NCI-H460 (cell line): Measurements from ENCODE around the gene KAZN. TPM values are rescaled to one million over a fixed set of nuclear protein-coding genes. Genes with fewer than 3 reads are reported as not detected.

Experiments
- DNase-seq: peaks from one replicate; pipeline ENCODE4 v3.0.0-alpha.2; 2016; ENCODE audit warnings: low read depth; ENCODE audit errors: extremely low read depth
- total RNA-seq: library from RNA; depleted of rRNA; stranded (reverse); fragments of >200 nt; shearing (Covaris generic); gene quantifications from 2 replicates; pipeline ENCODE4 v1.2.3, GENCODE V29; 2014

The KAZN gene
- total RNA-seq, 1 experiment from 2014 or later, result 1.9 TPM

GRCh38 chr1:14922942-14923726 is 324.6 kb downstream of the KAZN start:
- DNase-seq, result no peak

GRCh38 chr1:14923727-14924452 is 325.4 kb downstream of the KAZN start:
- DNase-seq, result peak; percentile 33

DNA sequence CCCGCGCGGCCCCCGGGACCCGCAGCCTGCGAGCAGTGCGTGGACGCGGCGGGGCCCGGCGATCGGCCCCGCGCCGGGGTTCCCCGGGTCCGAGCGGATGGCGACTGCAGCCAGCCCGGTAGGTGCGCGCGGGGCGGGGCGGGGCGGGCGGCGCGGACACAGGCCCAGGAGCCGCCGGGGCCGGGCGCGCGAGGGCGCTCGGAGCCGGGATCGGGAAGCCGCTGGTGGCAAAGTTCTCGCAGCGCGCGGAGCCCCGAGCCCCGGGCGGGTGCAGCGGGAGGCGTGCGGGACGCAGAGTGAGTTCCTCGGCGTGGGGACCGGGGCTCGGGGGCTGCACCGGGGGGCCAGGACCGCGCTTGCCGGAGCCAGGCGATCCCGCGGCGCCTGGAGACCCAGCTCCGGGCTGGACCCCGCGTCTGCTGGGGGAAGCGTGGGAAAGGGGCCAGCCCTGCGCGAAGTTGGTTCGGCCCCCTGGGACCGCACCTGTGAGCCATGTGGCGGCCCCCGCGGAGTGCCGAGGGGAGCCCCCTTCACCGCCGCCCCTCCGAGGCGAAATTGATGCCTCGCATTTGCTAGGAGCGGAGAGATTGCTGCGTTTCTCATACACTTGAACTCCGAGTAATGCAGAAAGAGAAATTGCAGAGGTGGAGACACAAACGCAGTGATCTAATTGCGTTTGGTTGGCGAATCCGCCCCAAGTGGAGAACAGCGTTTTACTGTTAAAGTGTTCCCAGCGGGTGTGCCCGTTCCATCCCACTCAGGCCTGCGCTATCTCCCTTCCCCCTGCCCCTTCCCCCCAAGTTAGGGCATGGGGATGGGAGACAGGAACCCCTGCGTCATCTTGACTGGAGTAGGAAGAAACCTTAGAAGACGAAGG is 326.2 kb downstream of the KAZN start:
- DNase-seq, result peak; percentile 15

GRCh38 chr1:14925336-14926136 is 327.1 kb downstream of the KAZN start:
- no peak for DNase-seq

DNA sequence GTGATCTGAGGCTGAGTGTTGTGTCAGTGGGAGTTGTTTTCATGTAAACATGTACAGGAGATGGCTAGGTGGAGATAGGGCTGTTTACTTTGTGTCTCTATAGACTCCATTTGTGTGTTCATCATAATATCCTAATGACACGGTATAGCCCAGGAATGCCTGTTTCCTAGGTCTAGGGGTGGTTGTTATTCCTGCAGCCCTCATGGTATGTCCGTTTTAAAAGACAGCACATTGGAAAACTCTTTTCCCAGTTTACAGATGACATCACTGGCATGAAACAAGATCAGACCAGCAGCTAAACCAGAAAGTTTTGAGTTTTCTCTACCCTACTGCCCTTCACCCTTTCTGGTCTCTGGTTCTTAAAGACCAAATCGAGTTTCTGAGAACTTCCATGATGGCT is 327.7 kb downstream of the KAZN start:
- DNase-seq, result no peak

DNA sequence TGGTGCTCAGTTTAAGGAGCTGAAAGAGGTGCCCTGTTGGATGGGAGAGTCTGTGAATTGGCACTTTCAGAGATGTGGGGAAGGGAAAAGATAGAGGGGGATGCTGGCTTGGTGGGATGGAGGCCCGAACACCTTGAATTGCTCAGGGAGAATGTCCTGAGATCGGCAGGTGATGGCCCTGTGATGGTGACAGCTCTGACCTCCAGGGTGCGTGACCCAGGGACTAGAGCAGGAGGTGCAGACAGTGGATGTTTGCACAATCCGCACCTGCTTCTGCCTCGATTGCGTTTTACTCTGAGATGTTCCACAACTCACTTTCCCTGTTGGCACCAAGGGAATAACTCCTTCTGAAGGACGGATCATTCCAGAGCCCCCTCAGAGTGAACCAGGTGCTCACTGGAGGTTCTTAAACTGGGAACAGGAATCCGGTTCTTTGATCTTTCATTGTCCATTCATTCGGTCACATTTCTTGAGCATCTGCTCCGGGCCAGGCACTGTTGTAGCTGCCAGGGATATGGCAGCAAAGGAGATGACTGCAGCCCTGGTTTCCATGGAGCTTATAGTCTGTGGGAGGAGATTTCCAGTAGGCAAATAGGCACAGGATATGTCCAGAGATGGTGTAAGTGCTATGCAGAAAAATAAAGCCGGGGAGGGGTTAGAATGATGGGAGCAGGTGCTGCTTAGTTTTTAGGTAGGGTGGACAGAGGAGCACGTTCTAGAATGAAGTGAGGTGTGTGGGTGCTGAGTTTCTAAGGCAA is 328.5 kb downstream of the KAZN start:
- no peak for DNase-seq

GRCh38 chr1:14928412-14928811 is 329.9 kb downstream of the KAZN start:
- DNase-seq, result no peak

- no peak for DNase-seq
Observed at GRCh38 chr1:14928886-14929546, 330.5 kb downstream of the KAZN start.

- no peak for DNase-seq
Observed at GRCh38 chr1:14929547-14930246, 331.2 kb downstream of the KAZN start.

GRCh38 chr1:14930247-14930965 is 331.9 kb downstream of the KAZN start:
- no peak for DNase-seq

DNA sequence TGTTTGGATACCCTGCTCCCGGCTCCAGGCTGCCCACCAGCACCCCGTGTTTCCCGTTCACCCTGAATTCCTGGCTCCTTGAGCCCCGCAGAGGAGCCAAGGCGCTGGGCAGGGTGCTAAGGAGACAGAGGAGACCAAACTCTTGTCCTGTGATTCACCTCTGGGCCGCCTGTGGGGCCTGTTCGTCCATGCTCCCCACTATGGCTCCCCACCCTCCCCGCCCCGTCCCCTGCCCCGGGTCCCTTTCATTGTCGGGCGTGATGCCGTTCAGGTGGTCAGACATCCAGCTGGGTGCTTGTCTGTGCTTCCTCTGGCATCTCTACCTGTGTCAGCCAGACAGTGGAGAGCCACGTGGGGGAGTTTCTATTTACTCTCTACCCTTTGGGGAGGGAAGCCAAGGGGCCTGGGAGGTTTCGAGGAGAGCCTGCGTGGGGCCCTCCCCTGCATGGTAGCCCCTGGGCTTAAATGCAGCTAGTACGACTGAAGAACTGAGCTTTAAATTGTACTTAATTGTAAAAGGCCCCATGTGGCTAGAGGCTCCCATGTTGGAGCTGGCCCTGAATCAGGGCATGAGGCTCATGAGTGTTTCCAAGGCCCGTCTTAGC is 333.7 kb downstream of the KAZN start:
- no peak for DNase-seq

- no peak for DNase-seq
Observed at GRCh38 chr1:14934867-14935266, 336.4 kb downstream of the KAZN start.

DNA sequence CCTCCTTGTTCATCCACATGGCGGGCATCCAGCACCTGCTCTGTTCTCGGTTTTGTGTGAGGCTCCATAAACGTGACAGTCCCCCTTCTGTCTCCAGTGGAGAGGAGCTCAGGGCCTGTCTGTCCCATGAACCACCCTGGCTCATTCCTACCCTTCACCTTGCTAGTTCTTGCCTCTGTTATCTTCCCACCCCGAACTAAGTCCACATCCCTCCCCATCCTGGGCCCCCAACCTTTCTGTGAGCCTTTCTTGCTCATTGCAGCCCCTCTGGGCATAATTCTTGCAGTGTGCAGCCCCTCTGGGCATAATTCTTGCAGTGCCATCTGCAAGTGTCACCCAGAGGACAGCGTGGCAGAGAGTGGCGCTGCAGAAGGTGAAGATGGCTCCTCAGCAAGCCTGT is 338.3 kb downstream of the KAZN start:
- DNase-seq, result no peak

- DNase-seq, result no peak
Observed at GRCh38 chr1:14937288-14937949, 338.9 kb downstream of the KAZN start.

- DNase-seq, result no peak
Observed at GRCh38 chr1:14939527-14940284, 341.2 kb downstream of the KAZN start.

DNA sequence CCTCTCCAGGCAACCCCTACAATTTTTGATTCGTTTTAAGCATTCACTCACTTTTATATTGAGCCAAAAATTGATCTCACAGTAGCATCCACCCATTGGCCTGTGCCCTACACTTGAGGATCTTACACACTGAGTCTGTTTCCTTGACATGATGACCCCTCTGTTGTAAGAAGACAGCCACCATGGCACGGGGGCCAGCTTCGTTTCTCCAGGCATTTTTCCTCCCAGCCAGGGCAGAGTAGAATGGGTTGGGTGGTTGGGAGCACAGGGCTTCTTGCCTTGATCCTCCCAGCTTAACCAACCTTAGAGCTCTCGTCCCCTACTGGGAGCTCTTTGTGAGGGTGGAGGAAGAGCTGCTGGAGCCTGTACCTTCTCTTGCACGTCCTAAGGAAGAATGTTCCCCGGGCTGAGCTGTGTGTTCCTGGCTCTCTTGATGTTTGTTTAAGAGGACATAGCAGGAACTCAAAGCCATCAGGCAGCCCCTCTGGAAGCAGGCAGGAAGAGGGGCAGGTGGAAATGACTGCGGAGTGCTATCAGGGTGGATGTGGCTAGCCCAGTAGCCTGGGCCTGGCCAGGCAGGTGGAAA is 341.9 kb downstream of the KAZN start:
- DNase-seq, result no peak
